ENCODE measurements around the gene GRK5.

GRCh38 chr10:119335671-119336353 lies 128.4 kb downstream of the GRK5 start:
- TF ChIP-seq CTCF (IDR thresholded peaks at IDR 0.05) (no peak), ZFX (IDR thresholded peaks at IDR 0.05; ENCODE audit: borderline replicate concordance) (no peak)
